ENCODE measurements around the gene LPP.

The LPP gene

GRCh38 chr3:188282871-188283270 lies 128.9 kb downstream of the LPP start:
- Histone ChIP-seq H3K79me2 (ENCODE audit: insufficient read depth, low read length) (no peaks in the 10 kb centered on the region), H3K27me3 (ENCODE audit: insufficient read depth, low read length) (no peaks in the 10 kb centered on the region), H3K9me3 (ENCODE audit: low read length) (no peaks in the 10 kb centered on the region), H3F3A (ENCODE audit: insufficient read depth, low read length) (no peaks in the 10 kb centered on the region), H4K20me1 (ENCODE audit: insufficient read depth, low read length) (no peaks in the 10 kb centered on the region), H3K27ac (ENCODE audit: low read depth, low read length, poor library complexity, severe bottlenecking) (no peak overlapping the region), H3K4me1 (ENCODE audit: insufficient read depth, low read length, severe bottlenecking) (peaks cover 37% of the 10 kb centered on the region), H2AFZ (ENCODE audit: low read length) (no peak overlapping the region), H3K9ac (ENCODE audit: low read length) (no peak overlapping the region), H3K4me3 (ENCODE audit: low read depth, low read length, poor library complexity, severe bottlenecking) (no peak overlapping the region), H3K36me3 (ENCODE audit: insufficient read depth, low read length) (no peaks in the 10 kb centered on the region), H3K4me2 (ENCODE audit: low read length) (no peak overlapping the region), H3K9me2 (ENCODE audit: low read depth, low read length) (no peaks in the 10 kb centered on the region)
- TF ChIP-seq, protein P1, sequence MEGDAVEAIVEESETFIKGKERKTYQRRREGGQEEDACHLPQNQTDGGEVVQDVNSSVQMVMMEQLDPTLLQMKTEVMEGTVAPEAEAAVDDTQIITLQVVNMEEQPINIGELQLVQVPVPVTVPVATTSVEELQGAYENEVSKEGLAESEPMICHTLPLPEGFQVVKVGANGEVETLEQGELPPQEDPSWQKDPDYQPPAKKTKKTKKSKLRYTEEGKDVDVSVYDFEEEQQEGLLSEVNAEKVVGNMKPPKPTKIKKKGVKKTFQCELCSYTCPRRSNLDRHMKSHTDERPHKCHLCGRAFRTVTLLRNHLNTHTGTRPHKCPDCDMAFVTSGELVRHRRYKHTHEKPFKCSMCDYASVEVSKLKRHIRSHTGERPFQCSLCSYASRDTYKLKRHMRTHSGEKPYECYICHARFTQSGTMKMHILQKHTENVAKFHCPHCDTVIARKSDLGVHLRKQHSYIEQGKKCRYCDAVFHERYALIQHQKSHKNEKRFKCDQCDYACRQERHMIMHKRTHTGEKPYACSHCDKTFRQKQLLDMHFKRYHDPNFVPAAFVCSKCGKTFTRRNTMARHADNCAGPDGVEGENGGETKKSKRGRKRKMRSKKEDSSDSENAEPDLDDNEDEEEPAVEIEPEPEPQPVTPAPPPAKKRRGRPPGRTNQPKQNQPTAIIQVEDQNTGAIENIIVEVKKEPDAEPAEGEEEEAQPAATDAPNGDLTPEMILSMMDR (IDR thresholded peaks at IDR 0.05; ENCODE audit: low read length) = no peak
- no peak for TF ChIP-seq EZH2 (IDR thresholded peaks at IDR 0.05; ENCODE audit: borderline replicate concordance, low read length)

- Histone ChIP-seq H3K27ac (ENCODE audit: low read depth, low read length, poor library complexity, severe bottlenecking) (no peak overlapping the region), H3K4me1 (ENCODE audit: insufficient read depth, low read length, severe bottlenecking) (peaks cover 37% of the 10 kb centered on the region)
Observed at GRCh38 chr3:188283347-188283746, 129.4 kb downstream of the LPP start.

GRCh38 chr3:188284455-188285212 lies 130.7 kb downstream of the LPP start:
- H3K4me1 ChIP-seq (ENCODE audit: insufficient read depth, low read length, severe bottlenecking) = peaks cover 26% of the 10 kb centered on the region
- H3K9ac ChIP-seq (ENCODE audit: low read length) = no peak overlapping the region; the same call in 1 of the 2 replicates
- H3F3A ChIP-seq (ENCODE audit: insufficient read depth, low read length) = no peaks in the 10 kb centered on the region
- H3K4me2 ChIP-seq (ENCODE audit: low read length) = no peak overlapping the region
- H3K4me3 ChIP-seq (ENCODE audit: low read depth, low read length, poor library complexity, severe bottlenecking) = no peak overlapping the region
- H3K9me2 ChIP-seq (ENCODE audit: low read depth, low read length) = no peaks in the 10 kb centered on the region
- H3K9me3 ChIP-seq (ENCODE audit: low read length) = no peaks in the 10 kb centered on the region
- no peaks in the 10 kb centered on the region for H3K79me2 ChIP-seq (ENCODE audit: insufficient read depth, low read length)
- TF ChIP-seq, protein P1 (IDR thresholded peaks at IDR 0.05; ENCODE audit: low read length) = no peak
- no peak for TF ChIP-seq EZH2 (IDR thresholded peaks at IDR 0.05; ENCODE audit: borderline replicate concordance, low read length)
- no peaks in the 10 kb centered on the region for H4K20me1 ChIP-seq (ENCODE audit: insufficient read depth, low read length)
- no peaks in the 10 kb centered on the region for H3K27me3 ChIP-seq (ENCODE audit: insufficient read depth, low read length)
- H2AFZ ChIP-seq (ENCODE audit: low read length) = no peak overlapping the region
- H3K36me3 ChIP-seq (ENCODE audit: insufficient read depth, low read length) = no peaks in the 10 kb centered on the region
- no peak overlapping the region for H3K27ac ChIP-seq (ENCODE audit: low read depth, low read length, poor library complexity, severe bottlenecking)

More at GRCh38 chr3:188283347-188283746, 129.4 kb downstream of the LPP start:
- Histone ChIP-seq H3K9me2 (ENCODE audit: low read depth, low read length) (no peaks in the 10 kb centered on the region), H3K9me3 (ENCODE audit: low read length) (no peaks in the 10 kb centered on the region), H3K79me2 (ENCODE audit: insufficient read depth, low read length) (no peaks in the 10 kb centered on the region), H3K4me2 (ENCODE audit: low read length) (no peak overlapping the region), H2AFZ (ENCODE audit: low read length) (no peak overlapping the region), H3K4me3 (ENCODE audit: low read depth, low read length, poor library complexity, severe bottlenecking) (no peak overlapping the region), H3K36me3 (ENCODE audit: insufficient read depth, low read length) (no peaks in the 10 kb centered on the region), H3K9ac (ENCODE audit: low read length) (no peak overlapping the region), H3F3A (ENCODE audit: insufficient read depth, low read length) (no peaks in the 10 kb centered on the region), H3K27me3 (ENCODE audit: insufficient read depth, low read length) (no peaks in the 10 kb centered on the region), H4K20me1 (ENCODE audit: insufficient read depth, low read length) (no peaks in the 10 kb centered on the region)
- no peak for TF ChIP-seq EZH2 (IDR thresholded peaks at IDR 0.05; ENCODE audit: borderline replicate concordance, low read length)
- TF ChIP-seq, protein P1 (IDR thresholded peaks at IDR 0.05; ENCODE audit: low read length) = 0 out of 2 replicates have a peak, but pooled peaks have one; percentile 10
